ENCODE data around the gene HEATR5A. TPM values are rescaled to one million over a fixed set of nuclear protein-coding genes. Genes with fewer than 3 reads are reported as not detected.
A peak's percentile ranks its signal among the peaks of the same experiment; 100 is the strongest.

HEATR5A gene
- total RNA-seq, 1 donor from 2014 or later, result 25.3 TPM

GRCh38 chr14:31425905-31426304, 5.6 kb upstream of the HEATR5A start:
- peaks cover 6% of the 10 kb centered on the region for H3K4me1 Mint-ChIP-seq (ENCODE audit: unreplicated experiment)
- TF ChIP-seq CTCF (IDR thresholded peaks at IDR 0.05; ENCODE audit: unreplicated experiment), result no peak
- H3K4me3 Mint-ChIP-seq (ENCODE audit: unreplicated experiment), result no peak overlapping the region
- no peaks in the 10 kb centered on the region for H3K27me3 Mint-ChIP-seq (ENCODE audit: unreplicated experiment)
- H3K27ac Mint-ChIP-seq (ENCODE audit: unreplicated experiment), result no peak overlapping the region
- DNase-seq (ENCODE audit: low spot score), result no peak
- no peaks in the 10 kb centered on the region for H3K36me3 Mint-ChIP-seq (ENCODE audit: low read depth, unreplicated experiment)
- H3K9me3 Mint-ChIP-seq (ENCODE audit: unreplicated experiment), result no peaks in the 10 kb centered on the region

- H3K4me3 Mint-ChIP-seq (ENCODE audit: unreplicated experiment), result peak overlapping the region; percentile 84
- no peaks in the 10 kb centered on the region for H3K9me3 Mint-ChIP-seq (ENCODE audit: unreplicated experiment)
- H3K27me3 Mint-ChIP-seq (ENCODE audit: unreplicated experiment), result no peaks in the 10 kb centered on the region
- DNase-seq (ENCODE audit: low spot score), result no peak
- H3K36me3 Mint-ChIP-seq (ENCODE audit: low read depth, unreplicated experiment), result no peaks in the 10 kb centered on the region
- no peak for TF ChIP-seq CTCF (IDR thresholded peaks at IDR 0.05; ENCODE audit: unreplicated experiment)
- H3K4me1 Mint-ChIP-seq (ENCODE audit: unreplicated experiment), result peaks cover 9% of the 10 kb centered on the region
- peak overlapping the region; percentile 22 for H3K27ac Mint-ChIP-seq (ENCODE audit: unreplicated experiment)
Observed at GRCh38 chr14:31421200-31421599, 850 bp upstream of the HEATR5A start.

- peaks cover 9% of the 10 kb centered on the region for H3K4me1 Mint-ChIP-seq (ENCODE audit: unreplicated experiment)
- H3K9me3 Mint-ChIP-seq (ENCODE audit: unreplicated experiment), result no peaks in the 10 kb centered on the region
- no peak overlapping the region for H3K27ac Mint-ChIP-seq (ENCODE audit: unreplicated experiment)
- no peaks in the 10 kb centered on the region for H3K36me3 Mint-ChIP-seq (ENCODE audit: low read depth, unreplicated experiment)
- no peak for TF ChIP-seq CTCF (IDR thresholded peaks at IDR 0.05; ENCODE audit: unreplicated experiment)
- H3K4me3 Mint-ChIP-seq (ENCODE audit: unreplicated experiment), result peak overlapping the region; percentile 95
- no peaks in the 10 kb centered on the region for H3K27me3 Mint-ChIP-seq (ENCODE audit: unreplicated experiment)
- DNase-seq (ENCODE audit: low spot score), result peak; percentile 75
Observed at GRCh38 chr14:31419967-31420318, 407 bp downstream of the HEATR5A start.

GRCh38 chr14:31419179-31419966, 977 bp downstream of the HEATR5A start:
- peaks cover 9% of the 10 kb centered on the region for H3K4me1 Mint-ChIP-seq (ENCODE audit: unreplicated experiment)
- peak overlapping the region; percentile 25 for H3K27ac Mint-ChIP-seq (ENCODE audit: unreplicated experiment)
- H3K4me3 Mint-ChIP-seq (ENCODE audit: unreplicated experiment), result peak overlapping the region; percentile 95
- H3K36me3 Mint-ChIP-seq (ENCODE audit: low read depth, unreplicated experiment), result no peaks in the 10 kb centered on the region
- no peaks in the 10 kb centered on the region for H3K27me3 Mint-ChIP-seq (ENCODE audit: unreplicated experiment)
- no peak for DNase-seq (ENCODE audit: low spot score)
- TF ChIP-seq CTCF (IDR thresholded peaks at IDR 0.05; ENCODE audit: unreplicated experiment), result no peak
- H3K9me3 Mint-ChIP-seq (ENCODE audit: unreplicated experiment), result no peaks in the 10 kb centered on the region

GRCh38 chr14:31418440-31418839, 1.9 kb downstream of the HEATR5A start:
- peaks cover 14% of the 10 kb centered on the region for H3K4me1 Mint-ChIP-seq (ENCODE audit: unreplicated experiment)
- no peak overlapping the region for H3K27ac Mint-ChIP-seq (ENCODE audit: unreplicated experiment)
- H3K9me3 Mint-ChIP-seq (ENCODE audit: unreplicated experiment), result no peaks in the 10 kb centered on the region
- H3K36me3 Mint-ChIP-seq (ENCODE audit: low read depth, unreplicated experiment), result no peaks in the 10 kb centered on the region
- H3K4me3 Mint-ChIP-seq (ENCODE audit: unreplicated experiment), result no peak overlapping the region
- DNase-seq (ENCODE audit: low spot score), result no peak
- TF ChIP-seq CTCF (IDR thresholded peaks at IDR 0.05; ENCODE audit: unreplicated experiment), result no peak
- no peaks in the 10 kb centered on the region for H3K27me3 Mint-ChIP-seq (ENCODE audit: unreplicated experiment)
